HG02973 (cell line): ENCODE data around the gene LGALS7.
"Not testable (repeated sequence)": the region's sequence is repeated elsewhere in the genome, so short reads cannot be mapped to it uniquely, and the experiment has no call there.

Experiments
- ATAC-seq: cut with Tn5 transposase; IDR thresholded peaks from one replicate; pipeline ENCODE4 v1.9.1; 2021; ENCODE audit warnings: moderate library complexity; ENCODE audit not compliant: unreplicated experiment

LGALS7 gene

GRCh38 chr19:38800577-38801347, 27.4 kb upstream of the LGALS7 start:
- ATAC-seq, result no peak

GRCh38 chr19:38799104-38799503, 25.8 kb upstream of the LGALS7 start:
- no peak for ATAC-seq

- not testable (repeated sequence) for ATAC-seq
Observed at GRCh38 chr19:38797781-38798180, 24.5 kb upstream of the LGALS7 start.

GRCh38 chr19:38796154-38796553, 22.8 kb upstream of the LGALS7 start:
- no peak for ATAC-seq

GRCh38 chr19:38795549-38795948, 22.2 kb upstream of the LGALS7 start:
- no peak for ATAC-seq

- no peak for ATAC-seq
Observed at GRCh38 chr19:38793671-38794070, 20.4 kb upstream of the LGALS7 start.

GRCh38 chr19:38793177-38793576, 19.9 kb upstream of the LGALS7 start:
- ATAC-seq, result no peak

- no peak for ATAC-seq
Observed at GRCh38 chr19:38792250-38793111, 19.2 kb upstream of the LGALS7 start.

- not testable (repeated sequence) for ATAC-seq
Observed at GRCh38 chr19:38791451-38792064, 18.2 kb upstream of the LGALS7 start.

- not testable (repeated sequence) for ATAC-seq
Observed at GRCh38 chr19:38790507-38791403, 17.4 kb upstream of the LGALS7 start.

GRCh38 chr19:38788478-38789243, 15.3 kb upstream of the LGALS7 start, which contains the start of gene LGALS7B:
Gene LGALS7B, plus strand, starts transcription at chr19:38789200. Its CDS starts 27 bp downstream, at chr19:38789227.
- ATAC-seq, result no peak

GRCh38 chr19:38786572-38787265, 13.4 kb upstream of the LGALS7 start:
- no peak for ATAC-seq

GRCh38 chr19:38786061-38786460, 12.7 kb upstream of the LGALS7 start:
- not testable (repeated sequence) for ATAC-seq

- no peak for ATAC-seq
Observed at GRCh38 chr19:38785187-38785699, 11.9 kb upstream of the LGALS7 start.

- ATAC-seq, result no peak
Observed at GRCh38 chr19:38784224-38784623, 10.9 kb upstream of the LGALS7 start.

- ATAC-seq, result not testable (repeated sequence)
Observed at GRCh38 chr19:38782212-38782611, 8.9 kb upstream of the LGALS7 start.

GRCh38 chr19:38781058-38781457, 7.7 kb upstream of the LGALS7 start:
- no peak for ATAC-seq

GRCh38 chr19:38780443-38780842, 7.1 kb upstream of the LGALS7 start:
- no peak for ATAC-seq

GRCh38 chr19:38778733-38779132, 5.4 kb upstream of the LGALS7 start:
- ATAC-seq, result no peak
